ENCODE results near the gene ARID1B. TPM values are rescaled to one million over a fixed set of nuclear protein-coding genes. Genes with fewer than 3 reads are reported as not detected.
A peak's percentile ranks its signal among the peaks of the same experiment; 100 is the strongest.

Gene ARID1B
- total and polyA plus RNA-seq, 9 of the 15 experiments (the other 6 are each of a cell fraction or from before 2014, with no cell fraction given), result 12.5 to 50.5 (median 25.8) TPM

GRCh38 chr6:157224178-157224950 is 447.2 kb downstream of the ARID1B start (continued):
- TF ChIP-seq FOXA1 (IDR thresholded peaks at IDR 0.05; ENCODE audit: borderline replicate concordance) (no peak), POLR2AphosphoS5 (IDR thresholded peaks at IDR 0.05; ENCODE audit: control insufficient read depth, insufficient read depth, low read depth, low read length) (no peak), MCM3 (IDR thresholded peaks at IDR 0.05) (no peak), ZNF717 (CRISPR knock-in tag; IDR thresholded peaks at IDR 0.05) (no peak), ZSCAN32 (CRISPR knock-in tag; IDR thresholded peaks at IDR 0.05) (no peak)

GRCh38 chr6:157224951-157225574 is 447.9 kb downstream of the ARID1B start:
- 79% methylated on average over 26 of the region's 26 CpGs for WGBS (ENCODE audit: insufficient coverage, low coverage, missing lambda C conversion rate)
- FAIRE-seq (no peak), DNase-seq (ENCODE audit: extremely low read depth in 1 of 4, low spot score in 3 of 4) (no peak)

More at GRCh38 chr6:157224951-157225574, 447.9 kb downstream of the ARID1B start:
- TF ChIP-seq ZBTB11 (CRISPR knock-in tag; IDR thresholded peaks at IDR 0.05) (no peak), ATF1 (CRISPR knock-in tag; IDR thresholded peaks at IDR 0.05) (no peak), ATF1 (tag; IDR thresholded peaks at IDR 0.05) (no peak), NEUROD1 (IDR thresholded peaks at IDR 0.05; ENCODE audit: borderline replicate concordance, low read depth, low read length, partially characterized antibody) (no peak), ZNF12 (CRISPR knock-in tag; IDR thresholded peaks at IDR 0.05) (no peak)
- Histone ChIP-seq H3K9ac (ENCODE audit: insufficient read depth in 1 of 2, low read depth in 2 of 2, low read length in 2 of 2) (peak overlapping the region in 1 of 2 experiments; percentile 19; a peak in 1 of 4 replicates), H3K36me3 (ENCODE audit: control insufficient read depth, insufficient read depth, low read length) (no peaks in the 10 kb centered on the region), H3K79me2 (ENCODE audit: control insufficient read depth, insufficient read depth, low read length) (no peaks in the 10 kb centered on the region), H4K20me1 (replicated peaks; ENCODE audit: control insufficient read depth, insufficient read depth, low read length) (no peaks in the 10 kb centered on the region), H3K4me1 (replicated peaks in 1 of 2; ENCODE audit: control insufficient read depth in 2 of 2, insufficient read depth in 2 of 2, low read length in 2 of 2) (peaks cover 30 to 68% of the 10 kb centered on the region in 2 experiments), H3K27ac (ENCODE audit: extremely low read depth, low read depth, low read length) (no peak overlapping the region), H3K4me3 (no peak overlapping the region), H3K4me2 (ENCODE audit: insufficient read depth, low read length) (no peak overlapping the region), H3K9me1 (ENCODE audit: control insufficient read depth, insufficient read depth, low read length) (no peaks in the 10 kb centered on the region), H3K27me3 (ENCODE audit: control insufficient read depth in 2 of 2, insufficient read depth in 2 of 2, low read length in 2 of 2) (peaks cover 0 to 9% of the 10 kb centered on the region in 2 experiments; a peak in 2 of 5 replicates), H3K9me3 (replicated peaks; ENCODE audit: control insufficient read depth, insufficient read depth, low read depth, low read length) (no peaks in the 10 kb centered on the region), H2AFZ (ENCODE audit: low read depth, low read length) (0 out of 2 replicates have a peak overlapping the region, but pooled peaks have one; percentile 20)
- ChIA-PET POLR2A (interaction anchor here (1.5 kb wide), 1 partner anchor 16 kb away, joined by 3 read pairs; no protein-coding TSS in a partner anchor), CTCF (ENCODE audit: low intra/inter-chr PET ratio) (no interaction called here)
- BruUV-seq (replicated peaks), result no TSS peak
- in situ Hi-C loops (cut with MboI), result no loop called here
- intact Hi-C loops (cut with micrococcal nuclease), result no loop called here
- ATAC-seq, result no peak
